Stomach (tissue), 4 donors: ENCODE results near the gene ITGB7.

Source experiments
- CTCF ChIP-seq, 7 experiments: fragments of 450-650 bp in 4 of 7; fragments of 200-600 bp in 3 of 7; sonication (generic) in 3 of 7; IDR thresholded peaks; one replicate each; pipeline ENCODE4 v1.5.1; 2016 to 2019; ENCODE audit warnings: antibody characterized with exemption in 7 of 7, control low read depth in 2 of 7, mild to moderate bottlenecking in 1 of 7
- POLR2A ChIP-seq, 4 donors: fragments of 450-650 bp; IDR thresholded peaks; one replicate each; pipeline ENCODE4 v1.6.1; 2016; ENCODE audit warnings: antibody characterized with exemption in 4 of 4, control low read depth in 2 of 4, mild to moderate bottlenecking in 1 of 4, moderate library complexity in 1 of 4

- TF ChIP-seq CTCF (IDR thresholded peaks at IDR 0.05) (no peak), POLR2A (IDR thresholded peaks at IDR 0.05) (no peak)
Measured at GRCh38 chr12:53160000-53160399, 47.1 kb downstream of the ITGB7 start.
